ENCODE measurements around the gene CCDC43.

DNA sequence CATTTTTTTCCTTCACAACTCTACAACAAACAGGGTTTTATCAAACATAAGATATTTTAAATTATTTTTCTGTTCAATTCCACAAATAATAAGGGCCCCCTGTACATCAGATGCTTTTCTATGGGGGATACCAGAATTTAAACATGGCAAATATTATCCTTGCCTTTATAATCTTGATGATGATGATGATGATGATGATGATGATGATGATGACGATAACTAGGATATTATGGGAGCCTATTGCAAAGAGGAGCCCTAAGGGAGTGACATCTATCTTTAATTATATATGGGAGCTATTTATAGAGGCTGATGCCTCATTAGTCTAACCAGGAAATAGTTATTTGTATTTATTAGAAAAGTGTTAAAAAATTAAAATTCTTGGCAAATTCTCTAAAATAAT, 26.5 kb downstream of the CCDC43 start:
- TF ChIP-seq, protein P1, sequence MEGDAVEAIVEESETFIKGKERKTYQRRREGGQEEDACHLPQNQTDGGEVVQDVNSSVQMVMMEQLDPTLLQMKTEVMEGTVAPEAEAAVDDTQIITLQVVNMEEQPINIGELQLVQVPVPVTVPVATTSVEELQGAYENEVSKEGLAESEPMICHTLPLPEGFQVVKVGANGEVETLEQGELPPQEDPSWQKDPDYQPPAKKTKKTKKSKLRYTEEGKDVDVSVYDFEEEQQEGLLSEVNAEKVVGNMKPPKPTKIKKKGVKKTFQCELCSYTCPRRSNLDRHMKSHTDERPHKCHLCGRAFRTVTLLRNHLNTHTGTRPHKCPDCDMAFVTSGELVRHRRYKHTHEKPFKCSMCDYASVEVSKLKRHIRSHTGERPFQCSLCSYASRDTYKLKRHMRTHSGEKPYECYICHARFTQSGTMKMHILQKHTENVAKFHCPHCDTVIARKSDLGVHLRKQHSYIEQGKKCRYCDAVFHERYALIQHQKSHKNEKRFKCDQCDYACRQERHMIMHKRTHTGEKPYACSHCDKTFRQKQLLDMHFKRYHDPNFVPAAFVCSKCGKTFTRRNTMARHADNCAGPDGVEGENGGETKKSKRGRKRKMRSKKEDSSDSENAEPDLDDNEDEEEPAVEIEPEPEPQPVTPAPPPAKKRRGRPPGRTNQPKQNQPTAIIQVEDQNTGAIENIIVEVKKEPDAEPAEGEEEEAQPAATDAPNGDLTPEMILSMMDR (conservative IDR thresholded peaks at IDR 0.05 in 1 of 2, IDR thresholded peaks at IDR 0.05 in 1 of 2; ENCODE audit: low read depth in 1 of 2, low read length in 2 of 2) = no peak
- TF ChIP-seq EZH2 (IDR thresholded peaks at IDR 0.05; ENCODE audit: low read length, missing control alignments) = no peak
